Measurements from ENCODE around the gene UGT1A5. TPM values are rescaled to one million over a fixed set of nuclear protein-coding genes. Genes with fewer than 3 reads are reported as not detected.

Gene UGT1A5
- polyA plus RNA-seq, 1 of the 3 experiments (the other 2 are of a cell fraction): not detected

- Histone ChIP-seq H3K4me2 (no peak overlapping the region), H3K9ac (no peak overlapping the region), H3F3A (replicated peaks; ENCODE audit: insufficient read depth) (no peaks in the 10 kb centered on the region), H3K79me2 (ENCODE audit: insufficient read depth) (no peaks in the 10 kb centered on the region), H3K4me1 (ENCODE audit: control insufficient read depth in 1 of 2, insufficient read depth in 2 of 2, low read depth in 1 of 2, low read length in 1 of 2) (no peaks in the 10 kb centered on the region), H2AFZ (ENCODE audit: low read depth) (no peak overlapping the region), H3K4me3 (ENCODE audit: low read depth in 2 of 2, low read length in 1 of 2) (no peak overlapping the region), H3K9me3 (no peaks in the 10 kb centered on the region), H3K36me3 (replicated peaks in 1 of 2; ENCODE audit: control insufficient read depth in 1 of 2, insufficient read depth in 2 of 2, low read length in 1 of 2) (no peaks in the 10 kb centered on the region), H4K20me1 (ENCODE audit: insufficient read depth) (no peaks in the 10 kb centered on the region), H3K27me3 (ENCODE audit: insufficient read depth) (no peaks in the 10 kb centered on the region), H3K27ac (ENCODE audit: low read depth in 2 of 2, low read length in 1 of 2) (no peak overlapping the region), H3K9me2 (no peaks in the 10 kb centered on the region)
- POLR2A ChIA-PET: interaction anchor here (0.8 kb wide), 1 partner anchor 24 kb away, joined by 3 read pairs; no protein-coding TSS in a partner anchor
- DNase-seq: no peak
- WGBS (ENCODE audit: low lambda C conversion rate): 70% methylated on average over 7 of the region's 11 CpGs
- CTCF ChIA-PET: interaction anchor here (1.1 kb wide), 1 partner anchor 20 kb away, joined by 4 read pairs; no protein-coding TSS in a partner anchor
- TF ChIP-seq TAF1 (IDR thresholded peaks at IDR 0.05; ENCODE audit: borderline replicate concordance, low read depth, low read length) (no peak), FOXJ3 (CRISPR knock-in tag; IDR thresholded peaks at IDR 0.05) (no peak), FOSL2 (IDR thresholded peaks at IDR 0.05; ENCODE audit: borderline replicate concordance, low read depth) (no peak), CHD2 (IDR thresholded peaks at IDR 0.05; ENCODE audit: low read length, partially characterized antibody) (no peak)
Measured at GRCh38 chr2:233691443-233692433, 21.0 kb upstream of the UGT1A5 start.

- no peaks in the 10 kb centered on the region for H4K20me1 ChIP-seq (ENCODE audit: insufficient read depth)
- WGBS (ENCODE audit: low lambda C conversion rate): 69% methylated on average over 4 of the region's 4 CpGs
- no peaks in the 10 kb centered on the region for H3K36me3 ChIP-seq (replicated peaks in 1 of 2; ENCODE audit: control insufficient read depth in 1 of 2, insufficient read depth in 2 of 2, low read length in 1 of 2)
- ChIA-PET POLR2A (no interaction called here), CTCF (no interaction called here)
- H3K9me3 ChIP-seq: no peaks in the 10 kb centered on the region
- H2AFZ ChIP-seq (ENCODE audit: low read depth): no peak within 1 kb of the TSS
- no peaks in the 10 kb centered on the region for H3K79me2 ChIP-seq (ENCODE audit: insufficient read depth)
- H3K27ac ChIP-seq (ENCODE audit: low read depth in 2 of 2, low read length in 1 of 2): no peak within 1 kb of the TSS
- H3K9me2 ChIP-seq: no peaks in the 10 kb centered on the region
- no peak within 1 kb of the TSS for H3K4me3 ChIP-seq (ENCODE audit: low read depth in 2 of 2, low read length in 1 of 2)
- H3K4me1 ChIP-seq (ENCODE audit: control insufficient read depth in 1 of 2, insufficient read depth in 2 of 2, low read depth in 1 of 2, low read length in 1 of 2): no peaks in the 10 kb centered on the region
- TF ChIP-seq MXI1 (IDR thresholded peaks at IDR 0.05; ENCODE audit: low read depth, low read length) (no peak), GABPA (IDR thresholded peaks at IDR 0.05; ENCODE audit: low read depth) (no peak), YY1 (IDR thresholded peaks at IDR 0.05; ENCODE audit: low read depth) (no peak), ZBTB33 (IDR thresholded peaks at IDR 0.05; ENCODE audit: borderline replicate concordance, low read depth) (no peak), CHD2 (IDR thresholded peaks at IDR 0.05; ENCODE audit: low read length, partially characterized antibody) (no peak), MEF2A (IDR thresholded peaks at IDR 0.05; ENCODE audit: borderline replicate concordance, low read depth) (no peak), GATA2 (CRISPR knock-in tag; IDR thresholded peaks at IDR 0.05) (no peak), RFX5 (IDR thresholded peaks at IDR 0.05; ENCODE audit: low read length) (no peak)
- no peak for DNase-seq
- H3K27me3 ChIP-seq (ENCODE audit: insufficient read depth): no peaks in the 10 kb centered on the region
- no peak within 1 kb of the TSS for H3K4me2 ChIP-seq
- H3K9ac ChIP-seq: no peak within 1 kb of the TSS
- no peaks in the 10 kb centered on the region for H3F3A ChIP-seq (replicated peaks; ENCODE audit: insufficient read depth)
Measured at GRCh38 chr2:233692648-233693047, 20.1 kb upstream of the UGT1A5 start, which contains the start of gene UGT1A6. Gene UGT1A6, plus strand, starts transcription at chr2:233692890. Its CDS starts 115 bp downstream, at chr2:233693005.
